B cell (primary cell): Measurements from ENCODE around the gene SCGN. TPM values are rescaled to one million over a fixed set of nuclear protein-coding genes. Genes with fewer than 3 reads are reported as not detected.

Source experiments
- ATAC-seq: fragments of 200-7000 bp; cut with Tn5 transposase; one replicate; pipeline ENCODE4 v1.10.0; 2021; ENCODE audit warnings: low read depth, mild to moderate bottlenecking, moderate number of reproducible peaks, moderate library complexity
- CTCF ChIA-PET: fragments of 350-600 bp; sonication (Branson Sonifier 250); formaldehyde crosslinking; loops from one replicate; lab custom pipeline; 2021; ENCODE audit warnings: antibody characterized with exemption, inconsistent platforms; lab: Charles Lee
- POLR2A ChIA-PET: fragments of 350-600 bp; sonication (Branson Sonifier 250); formaldehyde crosslinking; loops from one replicate; lab custom pipeline; 2021; ENCODE audit warnings: antibody characterized with exemption; lab: Charles Lee
- DNase-seq: peaks from one replicate; pipeline ENCODE4 v3.0.0; 2013
- H2AFZ ChIP-seq: 2 replicates; pipeline ENCODE4 v1.6.1; 2012; ENCODE audit warnings: mild to moderate bottlenecking, low read depth, low read length; ENCODE audit not compliant: insufficient read depth, poor library complexity, severe bottlenecking
- H3K27ac ChIP-seq, 2 donors: 1 replicate in 1 of 2; 2 replicates in 1 of 2; pipeline ENCODE4 v1.5.1; 2012 to 2013; ENCODE audit warnings: low read length in 2 of 2, mild to moderate bottlenecking in 2 of 2, moderate library complexity in 1 of 2
- H3K27me3 ChIP-seq, 4 experiments: fragments of 200-600 bp in 1 of 4; sonication (generic) in 1 of 4; replicated peaks in 1 of 4; 1 replicate in 2 of 4; 2 replicates in 2 of 4; pipeline versions ENCODE4 v1.6.1 to v1.7.0; 2013 to 2016; ENCODE audit warnings: low read length in 3 of 4, mild to moderate bottlenecking in 2 of 4, mixed read lengths in 1 of 4, moderate library complexity in 1 of 4; ENCODE audit not compliant: insufficient read depth in 4 of 4, control insufficient read depth in 3 of 4; ENCODE audit errors: control extremely low read depth in 1 of 4
- H3K36me3 ChIP-seq, 2 experiments: replicated peaks in 1 of 2; 1 replicate in 1 of 2; 2 replicates in 1 of 2; pipeline versions ENCODE4 v1.6.1 to v1.7.1; 2013; ENCODE audit warnings: low read length in 1 of 2; ENCODE audit not compliant: insufficient read depth in 2 of 2, control insufficient read depth in 1 of 2; ENCODE audit errors: control extremely low read depth in 1 of 2, extremely low read depth in 1 of 2
- H3K4me1 ChIP-seq, 2 donors: fragments of 200-600 bp in 1 of 2; sonication (generic) in 1 of 2; 1 replicate in 1 of 2; 2 replicates in 1 of 2; pipeline versions ENCODE4 v1.5.1 to v1.6.1; 2013 to 2017; ENCODE audit warnings: low read length in 2 of 2; ENCODE audit not compliant: control insufficient read depth in 2 of 2, insufficient read depth in 2 of 2
- H3K4me2 ChIP-seq: replicated peaks from 2 replicates; pipeline ENCODE3; 2012; ENCODE audit warnings: mild to moderate bottlenecking, low read depth, low read length; ENCODE audit not compliant: poor library complexity, severe bottlenecking
- H3K4me3 ChIP-seq, 5 experiments: fragments of 200-600 bp in 1 of 5; sonication (generic) in 1 of 5; 1 replicate in 3 of 5; 2 replicates in 2 of 5; pipeline versions ENCODE4 v1.5.1 to v1.7.0; 2011 to 2016; ENCODE audit warnings: low read length in 4 of 5, mild to moderate bottlenecking in 4 of 5, low read depth in 2 of 5, control low read depth in 1 of 5, moderate library complexity in 1 of 5; ENCODE audit not compliant: insufficient read depth in 1 of 5; ENCODE audit errors: control extremely low read depth in 1 of 5, extremely low read depth in 1 of 5
- H3K79me2 ChIP-seq: fragments of 200-600 bp; sonication (generic); one replicate; pipeline ENCODE4 v1.6.0; 2016; ENCODE audit warnings: low read length; ENCODE audit not compliant: control insufficient read depth, insufficient read depth
- H3K9ac ChIP-seq: fragments of 200-600 bp; sonication (generic); 2 replicates; pipeline ENCODE4 v1.6.1; 2017; ENCODE audit warnings: mild to moderate bottlenecking, low read length, moderate library complexity
- H3K9me3 ChIP-seq, 3 donors: one replicate each; pipeline versions ENCODE4 v1.6.1 to v1.7.1; 2013; ENCODE audit warnings: low read length in 2 of 3; ENCODE audit not compliant: control insufficient read depth in 2 of 3, insufficient read depth in 1 of 3; ENCODE audit errors: control extremely low read depth in 1 of 3
- H4K20me1 ChIP-seq: 2 replicates; pipeline ENCODE4 v1.6.0; 2012; ENCODE audit warnings: mild to moderate bottlenecking, low read length; ENCODE audit not compliant: insufficient read depth, control insufficient read depth, poor library complexity, severe bottlenecking
- H3K27ac Mint-ChIP-seq: one replicate; pipeline ENCODE4 v1.8.0; 2021; ENCODE audit warnings: mixed read lengths
- H3K27me3 Mint-ChIP-seq: one replicate; pipeline ENCODE4 v1.8.0; 2021; ENCODE audit warnings: mixed read lengths
- H3K4me1 Mint-ChIP-seq: one replicate; pipeline ENCODE4 v1.8.0; 2021; ENCODE audit warnings: mixed read lengths
- H3K4me3 Mint-ChIP-seq: one replicate; pipeline ENCODE4 v1.8.0; 2021; ENCODE audit warnings: mixed read lengths
- H3K9me3 Mint-ChIP-seq: one replicate; pipeline ENCODE4 v1.8.0; 2022; ENCODE audit warnings: mixed read lengths; ENCODE audit not compliant: insufficient read depth
- EZH2 ChIP-seq: IDR thresholded peaks from 2 replicates; pipeline ENCODE4 v1.6.1; 2012; ENCODE audit warnings: borderline replicate concordance, low read depth, mild to moderate bottlenecking, moderate library complexity, low read length; ENCODE audit not compliant: insufficient read depth, poor library complexity, severe bottlenecking
- WGBS: methylation state at CpG from one replicate; pipeline ENCODE4 v1.1.5; 2013; ENCODE audit warnings: missing lambda C conversion rate; ENCODE audit not compliant: insufficient coverage; 5-methylcytosine and 5-hydroxymethylcytosine counted together
- intact Hi-C: fragments of 100-400 bp; cut with micrococcal nuclease; formaldehyde crosslinking; loops from one replicate; pipeline ENCODE4 v1.10.0; 2022
- polyA plus RNA-seq: library from polyadenylated mRNA; depleted of rRNA; stranded (reverse); fragments of >200 nt; gene quantifications from 2 replicates; pipeline ENCODE4 v1.2.3, GENCODE V29; 2012
- total RNA-seq, 2 donors: library from RNA; stranded (reverse); fragments of 120-200 nt in 1 of 2; gene quantifications; 1 replicate in 1 of 2; 2 replicates in 1 of 2; pipeline versions ENCODE4 v1.2.3 to v1.2.4, GENCODE V29; 2013 to 2022
- TF ChIP-seq, protein P1 (sequence below): fragments of 200-600 bp; IDR thresholded peaks from one replicate; pipeline ENCODE4 v1.8.0; 2022; ENCODE audit warnings: antibody characterized with exemption, mild to moderate bottlenecking

SCGN gene
- total and polyA plus RNA-seq, 2 donors (not counting 1 experiment from before 2014, with no cell fraction given) = not detected

DNA sequence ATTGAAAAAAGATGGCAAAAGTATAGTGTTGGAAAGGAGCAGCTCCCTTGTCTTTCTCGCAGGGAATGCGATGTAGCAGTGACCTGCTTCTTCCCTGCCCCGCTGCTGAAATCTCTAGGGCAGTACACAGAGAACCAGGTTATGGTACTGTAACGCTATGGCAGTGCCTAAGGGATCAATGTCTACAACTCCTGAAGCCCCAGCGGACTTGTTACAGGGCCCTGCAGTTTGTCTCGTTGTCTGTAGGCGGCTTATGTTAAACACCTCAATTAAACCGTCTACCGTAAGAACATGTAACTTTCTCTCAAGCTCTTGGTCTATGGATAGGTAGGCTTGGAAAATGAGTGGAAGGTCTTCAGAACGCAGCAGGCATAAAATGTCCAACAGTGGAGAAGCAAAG, 57.7 kb downstream of the SCGN start:
- ChIA-PET CTCF (interaction anchor here (0.6 to 0.7 kb wide), 2 partner anchors 8 to 216 kb away, joined by 3 to 4 read pairs; no protein-coding TSS in a partner anchor), POLR2A (no interaction called here)
- Histone ChIP-seq H3K36me3 (no peaks in the 10 kb centered on the region), H3K9me3 (peaks cover 0 to 4% (median 0%) of the 10 kb centered on the region in 3 donors), H3K79me2 (no peaks in the 10 kb centered on the region), H3K27me3 (peaks cover 0 to 7% (median 0%) of the 10 kb centered on the region in 4 experiments), H3K9ac (no peak overlapping the region), H3K4me3 (no peak overlapping the region), H3K27ac (no peak overlapping the region), H3K4me1 (no peaks in the 10 kb centered on the region), H4K20me1 (no peaks in the 10 kb centered on the region), H3K4me2 (no peak overlapping the region), H2AFZ (no peak overlapping the region)
- 91% methylated on average over 5 of the region's 10 CpGs for WGBS
- TF ChIP-seq EZH2 = no peak
- DNase-seq = no peak
- H3K27ac Mint-ChIP-seq = no peak overlapping the region
- H3K27me3 Mint-ChIP-seq = peaks cover 19% of the 10 kb centered on the region
- no peak for ATAC-seq
- H3K9me3 Mint-ChIP-seq = no peaks in the 10 kb centered on the region
- intact Hi-C loops = no loop called here
- no peaks in the 10 kb centered on the region for H3K4me1 Mint-ChIP-seq
- H3K4me3 Mint-ChIP-seq = no peak overlapping the region

DNA sequence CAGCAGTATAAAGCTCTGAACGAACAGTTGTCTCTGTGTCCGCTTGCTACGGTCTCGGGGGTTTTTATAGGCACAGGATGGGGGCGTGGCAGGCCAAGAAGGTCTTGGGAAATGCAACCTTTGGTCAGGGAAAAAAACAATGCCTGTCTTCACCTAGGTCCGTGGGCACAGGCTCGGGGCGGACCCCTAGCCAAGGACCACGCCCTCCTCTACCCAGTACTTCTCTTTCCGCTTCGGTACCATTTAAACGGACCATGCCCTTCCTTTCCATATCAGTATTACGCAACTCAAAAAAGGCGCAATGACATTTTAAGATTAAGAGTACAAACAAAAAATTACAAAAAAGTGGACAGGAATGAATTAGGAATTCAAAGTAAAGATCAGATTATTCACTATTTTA, 58.3 kb downstream of the SCGN start:
- H2AFZ ChIP-seq = no peak overlapping the region
- Mint-ChIP-seq H3K27ac (no peak overlapping the region), H3K9me3 (no peaks in the 10 kb centered on the region), H3K27me3 (peaks cover 19% of the 10 kb centered on the region), H3K4me1 (no peaks in the 10 kb centered on the region), H3K4me3 (no peak overlapping the region)
- ATAC-seq = no peak
- TF ChIP-seq, protein P1, sequence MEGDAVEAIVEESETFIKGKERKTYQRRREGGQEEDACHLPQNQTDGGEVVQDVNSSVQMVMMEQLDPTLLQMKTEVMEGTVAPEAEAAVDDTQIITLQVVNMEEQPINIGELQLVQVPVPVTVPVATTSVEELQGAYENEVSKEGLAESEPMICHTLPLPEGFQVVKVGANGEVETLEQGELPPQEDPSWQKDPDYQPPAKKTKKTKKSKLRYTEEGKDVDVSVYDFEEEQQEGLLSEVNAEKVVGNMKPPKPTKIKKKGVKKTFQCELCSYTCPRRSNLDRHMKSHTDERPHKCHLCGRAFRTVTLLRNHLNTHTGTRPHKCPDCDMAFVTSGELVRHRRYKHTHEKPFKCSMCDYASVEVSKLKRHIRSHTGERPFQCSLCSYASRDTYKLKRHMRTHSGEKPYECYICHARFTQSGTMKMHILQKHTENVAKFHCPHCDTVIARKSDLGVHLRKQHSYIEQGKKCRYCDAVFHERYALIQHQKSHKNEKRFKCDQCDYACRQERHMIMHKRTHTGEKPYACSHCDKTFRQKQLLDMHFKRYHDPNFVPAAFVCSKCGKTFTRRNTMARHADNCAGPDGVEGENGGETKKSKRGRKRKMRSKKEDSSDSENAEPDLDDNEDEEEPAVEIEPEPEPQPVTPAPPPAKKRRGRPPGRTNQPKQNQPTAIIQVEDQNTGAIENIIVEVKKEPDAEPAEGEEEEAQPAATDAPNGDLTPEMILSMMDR = no peak
- no peak overlapping the region for H3K27ac ChIP-seq
- no peak for DNase-seq
- intact Hi-C loops = no loop called here
- H3K9me3 ChIP-seq = peaks cover 0 to 4% (median 0%) of the 10 kb centered on the region in 3 donors
- WGBS = 86% methylated on average over 9 of the region's 14 CpGs
- peaks cover 0 to 7% (median 0%) of the 10 kb centered on the region in 4 experiments for H3K27me3 ChIP-seq
- H3K4me3 ChIP-seq = no peak overlapping the region
- ChIA-PET CTCF (interaction anchor here (0.6 to 0.7 kb wide), 2 partner anchors 79 to 215 kb away, joined by 3 read pairs; no protein-coding TSS in a partner anchor), POLR2A (no interaction called here)
- H3K36me3 ChIP-seq = no peaks in the 10 kb centered on the region
- H4K20me1 ChIP-seq = no peaks in the 10 kb centered on the region
- no peak overlapping the region for H3K9ac ChIP-seq
- H3K4me2 ChIP-seq = no peak overlapping the region
- H3K4me1 ChIP-seq = no peaks in the 10 kb centered on the region
- no peaks in the 10 kb centered on the region for H3K79me2 ChIP-seq
